HG02973 (cell line): ENCODE results near the gene WDR90.
A peak's percentile ranks its signal among the peaks of the same experiment; 100 is the strongest.

Experiments
- ATAC-seq: cut with Tn5 transposase; IDR thresholded peaks from one replicate; pipeline ENCODE4 v1.9.1; 2021; ENCODE audit warnings: moderate library complexity; ENCODE audit not compliant: unreplicated experiment

WDR90 gene

GRCh38 chr16:637081-638018 is 11.8 kb upstream of the WDR90 start:
- no peak for ATAC-seq

GRCh38 chr16:638034-638543 is 11.1 kb upstream of the WDR90 start:
- no peak for ATAC-seq

- no peak for ATAC-seq
These were observed 10.3 kb upstream of the WDR90 start for GRCh38 chr16:638836-639235.

- no peak for ATAC-seq
These were observed 8.6 kb upstream of the WDR90 start for GRCh38 chr16:640614-641013.

GRCh38 chr16:641326-642188 is 7.6 kb upstream of the WDR90 start, which contains the start of gene MCRIP2:
TSS of gene MCRIP2 (plus strand) at chr16:641828. CDS start at chr16:641992, 164 bp downstream.
- peak; percentile 33 for ATAC-seq

GRCh38 chr16:642189-643049 is 6.7 kb upstream of the WDR90 start:
- peak; percentile 33 for ATAC-seq

GRCh38 chr16:643050-643368 is 6.2 kb upstream of the WDR90 start:
- no peak for ATAC-seq

GRCh38 chr16:644556-644955 is 4.6 kb upstream of the WDR90 start:
- ATAC-seq = no peak

- ATAC-seq = no peak
These were observed 3.1 kb upstream of the WDR90 start for GRCh38 chr16:645852-646678.

- no peak for ATAC-seq
These were observed 2.4 kb upstream of the WDR90 start for GRCh38 chr16:646679-647172.

- ATAC-seq = no peak
These were observed 1.8 kb upstream of the WDR90 start for GRCh38 chr16:647173-647902.

- ATAC-seq = no peak
These were observed 939 bp upstream of the WDR90 start for GRCh38 chr16:648071-648780.

GRCh38 chr16:649631-650030 is 466 bp downstream of the WDR90 start:
- ATAC-seq = peak; percentile 1

- ATAC-seq = no peak
These were observed 2.7 kb downstream of the WDR90 start for GRCh38 chr16:651844-652243.

- ATAC-seq = no peak
These were observed 3.5 kb downstream of the WDR90 start for GRCh38 chr16:652454-653305.

- ATAC-seq = no peak
These were observed 4.9 kb downstream of the WDR90 start for GRCh38 chr16:654034-654433.

- no peak for ATAC-seq
These were observed 8.3 kb downstream of the WDR90 start for GRCh38 chr16:657487-657886.
